K562 (cell line): ENCODE results near the gene PCID2.

Source experiments
- CBX3 ChIP-seq, 2 experiments: IDR thresholded peaks; 1 replicate in 1 of 2; 2 replicates in 1 of 2; pipeline ENCODE4 v1.6.1; 2012; ENCODE audit warnings: inconsistent platforms in 2 of 2, low read length in 2 of 2, borderline replicate concordance in 1 of 2, control low read depth in 1 of 2
- CHD4 ChIP-seq: fragments of 200-600 bp; sonication (generic); IDR thresholded peaks from 3 replicates; pipeline ENCODE4 v1.6.1; 2012; ENCODE audit warnings: low read depth, mild to moderate bottlenecking, mixed read lengths, low read length, inconsistent platforms; ENCODE audit not compliant: insufficient read depth, insufficient replicate concordance, poor library complexity, severe bottlenecking
- JUND ChIP-seq, 2 experiments: IDR thresholded peaks; 2 replicates in 1 of 2; 3 replicates in 1 of 2; pipeline ENCODE4 v1.6.1; 2011; ENCODE audit warnings: borderline replicate concordance in 2 of 2, low read depth in 2 of 2, low read length in 2 of 2, improper control_type of control experiment in 1 of 2, missing biosample characterization in 1 of 2, missing genetic modification characterization in 1 of 2, missing genetic modification reagents in 1 of 2
- ZNF274 ChIP-seq: IDR thresholded peaks from 2 replicates; pipeline ENCODE4 v1.6.1; 2011; ENCODE audit warnings: low read depth, mild to moderate bottlenecking, low read length, moderate library complexity, borderline replicate concordance
- TF ChIP-seq, protein P1 (sequence below): sonication (generic); formaldehyde crosslinking; IDR thresholded peaks from 2 replicates; pipeline ENCODE4 v1.4.0; 2020; ENCODE audit warnings: mild to moderate bottlenecking, missing genetic modification reagents
- TF ChIP-seq, protein P2 (sequence below): fragments of 250-450 bp; sonication (Bioruptor Pico); IDR thresholded peaks from 2 replicates; pipeline ENCODE4 v1.5.0; 2022; ENCODE audit warnings: mild to moderate bottlenecking

DNA sequence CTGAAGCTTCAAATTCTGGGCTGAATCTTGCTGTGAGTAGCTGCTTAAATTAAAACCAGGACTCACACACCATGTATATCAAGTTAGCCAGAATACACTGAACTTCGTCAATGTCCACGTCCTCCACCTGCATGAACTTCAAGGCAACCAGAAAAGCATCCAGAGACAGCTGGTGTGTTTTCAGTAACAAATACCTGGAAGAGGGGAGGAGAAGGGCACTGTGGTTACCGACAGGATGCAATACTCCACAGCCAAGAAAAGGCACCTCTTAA is 29.6 kb downstream of the PCID2 start:
- TF ChIP-seq, protein P1, sequence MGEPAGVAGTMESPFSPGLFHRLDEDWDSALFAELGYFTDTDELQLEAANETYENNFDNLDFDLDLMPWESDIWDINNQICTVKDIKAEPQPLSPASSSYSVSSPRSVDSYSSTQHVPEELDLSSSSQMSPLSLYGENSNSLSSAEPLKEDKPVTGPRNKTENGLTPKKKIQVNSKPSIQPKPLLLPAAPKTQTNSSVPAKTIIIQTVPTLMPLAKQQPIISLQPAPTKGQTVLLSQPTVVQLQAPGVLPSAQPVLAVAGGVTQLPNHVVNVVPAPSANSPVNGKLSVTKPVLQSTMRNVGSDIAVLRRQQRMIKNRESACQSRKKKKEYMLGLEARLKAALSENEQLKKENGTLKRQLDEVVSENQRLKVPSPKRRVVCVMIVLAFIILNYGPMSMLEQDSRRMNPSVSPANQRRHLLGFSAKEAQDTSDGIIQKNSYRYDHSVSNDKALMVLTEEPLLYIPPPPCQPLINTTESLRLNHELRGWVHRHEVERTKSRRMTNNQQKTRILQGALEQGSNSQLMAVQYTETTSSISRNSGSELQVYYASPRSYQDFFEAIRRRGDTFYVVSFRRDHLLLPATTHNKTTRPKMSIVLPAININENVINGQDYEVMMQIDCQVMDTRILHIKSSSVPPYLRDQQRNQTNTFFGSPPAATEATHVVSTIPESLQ (CRISPR knock-in tag): no peak
- no peak for TF ChIP-seq CBX3 (IDR thresholded peaks at IDR 0.05; ENCODE audit: borderline replicate concordance in 1 of 2, low read length in 2 of 2)
- no peak for TF ChIP-seq CHD4
- no peak for TF ChIP-seq JUND (IDR thresholded peaks at IDR 0.05; ENCODE audit: borderline replicate concordance, low read depth, low read length)
- no peak for TF ChIP-seq JUND (tag; IDR thresholded peaks at IDR 0.05; ENCODE audit: borderline replicate concordance, low read depth, low read length)
- no peak for TF ChIP-seq ZNF274
- TF ChIP-seq, protein P2, sequence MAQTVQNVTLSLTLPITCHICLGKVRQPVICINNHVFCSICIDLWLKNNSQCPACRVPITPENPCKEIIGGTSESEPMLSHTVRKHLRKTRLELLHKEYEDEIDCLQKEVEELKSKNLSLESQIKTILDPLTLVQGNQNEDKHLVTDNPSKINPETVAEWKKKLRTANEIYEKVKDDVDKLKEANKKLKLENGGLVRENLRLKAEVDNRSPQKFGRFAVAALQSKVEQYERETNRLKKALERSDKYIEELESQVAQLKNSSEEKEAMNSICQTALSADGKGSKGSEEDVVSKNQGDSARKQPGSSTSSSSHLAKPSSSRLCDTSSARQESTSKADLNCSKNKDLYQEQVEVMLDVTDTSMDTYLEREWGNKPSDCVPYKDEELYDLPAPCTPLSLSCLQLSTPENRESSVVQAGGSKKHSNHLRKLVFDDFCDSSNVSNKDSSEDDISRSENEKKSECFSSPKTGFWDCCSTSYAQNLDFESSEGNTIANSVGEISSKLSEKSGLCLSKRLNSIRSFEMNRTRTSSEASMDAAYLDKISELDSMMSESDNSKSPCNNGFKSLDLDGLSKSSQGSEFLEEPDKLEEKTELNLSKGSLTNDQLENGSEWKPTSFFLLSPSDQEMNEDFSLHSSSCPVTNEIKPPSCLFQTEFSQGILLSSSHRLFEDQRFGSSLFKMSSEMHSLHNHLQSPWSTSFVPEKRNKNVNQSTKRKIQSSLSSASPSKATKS: no peak
